MM.1S (cell line): Measurements from ENCODE around the gene TMEM167B.

Experiments used
- DNase-seq: peaks from one replicate; pipeline ENCODE4 v3.0.0-alpha.2; 2015
- H2AFZ ChIP-seq: fragments of 300-600 bp; sonication (generic); 2 replicates; pipeline ENCODE4 v1.6.0; 2016; ENCODE audit warnings: antibody characterized with exemption, low read length
- H3F3A ChIP-seq: fragments of 300-600 bp; sonication (generic); 2 replicates; pipeline ENCODE4 v1.6.1; 2016; ENCODE audit warnings: mild to moderate bottlenecking, antibody characterized with exemption, low read length, moderate library complexity, mixed read lengths; ENCODE audit not compliant: insufficient read depth
- H3K27ac ChIP-seq: fragments of 300-600 bp; sonication (generic); 2 replicates; pipeline ENCODE4 v1.5.1; 2016; ENCODE audit warnings: mild to moderate bottlenecking, low read length
- H3K27me3 ChIP-seq: fragments of 300-600 bp; sonication (generic); replicated peaks from 2 replicates; pipeline ENCODE4 v1.6.0; 2016; ENCODE audit warnings: low read length; ENCODE audit not compliant: insufficient read depth
- H3K36me3 ChIP-seq: fragments of 300-600 bp; sonication (generic); replicated peaks from 2 replicates; pipeline ENCODE4 v1.6.1; 2016; ENCODE audit warnings: mild to moderate bottlenecking, low read length, mixed read lengths; ENCODE audit not compliant: insufficient read depth
- H3K4me1 ChIP-seq: fragments of 300-600 bp; sonication (generic); 2 replicates; pipeline ENCODE4 v1.6.1; 2016; ENCODE audit warnings: low read length, mixed read lengths
- H3K4me2 ChIP-seq: fragments of 300-600 bp; sonication (generic); 2 replicates; pipeline ENCODE4 v1.6.0; 2016; ENCODE audit warnings: low read depth, low read length
- H3K4me3 ChIP-seq: fragments of 300-600 bp; sonication (generic); 2 replicates; pipeline ENCODE4 v1.5.1; 2016; ENCODE audit warnings: low read length, mixed read lengths
- H3K79me2 ChIP-seq: fragments of 300-600 bp; sonication (generic); 2 replicates; pipeline ENCODE4 v1.6.1; 2016; ENCODE audit warnings: mixed run types, low read length, mixed read lengths
- H3K9ac ChIP-seq: fragments of 300-600 bp; sonication (generic); 2 replicates; pipeline ENCODE4 v1.6.1; 2016; ENCODE audit warnings: low read length, mixed read lengths
- H3K9me2 ChIP-seq: fragments of 300-600 bp; sonication (generic); replicated peaks from 2 replicates; pipeline ENCODE4 v1.6.1; 2016; ENCODE audit warnings: mild to moderate bottlenecking, low read length, mixed read lengths; ENCODE audit not compliant: insufficient read depth
- H3K9me3 ChIP-seq: fragments of 300-600 bp; sonication (generic); replicated peaks from 2 replicates; pipeline ENCODE4 v1.6.1; 2016; ENCODE audit warnings: mild to moderate bottlenecking, low read length, mixed read lengths; ENCODE audit not compliant: insufficient read depth
- H4K20me1 ChIP-seq: fragments of 300-600 bp; sonication (generic); 2 replicates; pipeline ENCODE4 v1.6.1; 2016; ENCODE audit warnings: mild to moderate bottlenecking, low read length, moderate library complexity, mixed read lengths; ENCODE audit not compliant: insufficient read depth
- EZH2 ChIP-seq: fragments of 300-600 bp; sonication (generic); optimal IDR thresholded peaks from 2 replicates; pipeline ENCODE3; 2017; ENCODE audit warnings: low read depth, mild to moderate bottlenecking, antibody characterized with exemption, low read length, mixed read lengths
- EZH2phosphoT487 ChIP-seq: fragments of 300-600 bp; sonication (generic); IDR thresholded peaks from 2 replicates; pipeline ENCODE4 v1.6.1; 2018; ENCODE audit warnings: antibody characterized with exemption, low read length
- TF ChIP-seq, protein P1 (sequence below): fragments of 300-600 bp; sonication (generic); IDR thresholded peaks from 2 replicates; pipeline ENCODE4 v1.5.1; 2016; ENCODE audit warnings: antibody characterized with exemption, low read length, mixed read lengths

Gene TMEM167B

DNA sequence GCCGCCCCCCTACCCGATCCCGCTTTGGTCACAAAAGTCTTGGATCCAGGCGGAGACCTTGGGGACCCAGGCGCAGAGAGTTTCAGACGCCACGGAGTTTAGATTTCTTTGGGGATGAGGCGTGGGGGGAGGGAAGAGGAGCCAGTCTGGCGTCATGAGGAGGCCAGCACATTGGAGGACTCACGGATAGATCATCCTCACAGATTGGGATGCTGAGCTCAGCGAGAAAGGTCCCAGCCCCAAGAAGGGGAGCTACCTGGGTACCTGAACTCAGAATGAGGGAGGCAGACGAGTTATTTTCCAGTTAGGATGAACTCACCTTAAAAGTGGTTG is 23.7 kb downstream of the TMEM167B start:
- no peaks in the 10 kb centered on the region for H3K9me2 ChIP-seq
- peak overlapping the region; percentile 32; the same call in 1 of the 2 replicates for H3K4me2 ChIP-seq
- no peaks in the 10 kb centered on the region for H3F3A ChIP-seq
- no peaks in the 10 kb centered on the region; the same call in 1 of the 2 replicates for H3K27me3 ChIP-seq
- no peaks in the 10 kb centered on the region for H3K79me2 ChIP-seq
- H3K27ac ChIP-seq: no peak overlapping the region
- no peaks in the 10 kb centered on the region for H4K20me1 ChIP-seq
- H3K4me3 ChIP-seq: no peak overlapping the region
- no peaks in the 10 kb centered on the region for H3K9me3 ChIP-seq
- H2AFZ ChIP-seq: no peak overlapping the region
- H3K9ac ChIP-seq: no peak overlapping the region
- H3K4me1 ChIP-seq: no peaks in the 10 kb centered on the region
- TF ChIP-seq EZH2phosphoT487 (no peak), EZH2 (no peak)
- TF ChIP-seq, protein P1, sequence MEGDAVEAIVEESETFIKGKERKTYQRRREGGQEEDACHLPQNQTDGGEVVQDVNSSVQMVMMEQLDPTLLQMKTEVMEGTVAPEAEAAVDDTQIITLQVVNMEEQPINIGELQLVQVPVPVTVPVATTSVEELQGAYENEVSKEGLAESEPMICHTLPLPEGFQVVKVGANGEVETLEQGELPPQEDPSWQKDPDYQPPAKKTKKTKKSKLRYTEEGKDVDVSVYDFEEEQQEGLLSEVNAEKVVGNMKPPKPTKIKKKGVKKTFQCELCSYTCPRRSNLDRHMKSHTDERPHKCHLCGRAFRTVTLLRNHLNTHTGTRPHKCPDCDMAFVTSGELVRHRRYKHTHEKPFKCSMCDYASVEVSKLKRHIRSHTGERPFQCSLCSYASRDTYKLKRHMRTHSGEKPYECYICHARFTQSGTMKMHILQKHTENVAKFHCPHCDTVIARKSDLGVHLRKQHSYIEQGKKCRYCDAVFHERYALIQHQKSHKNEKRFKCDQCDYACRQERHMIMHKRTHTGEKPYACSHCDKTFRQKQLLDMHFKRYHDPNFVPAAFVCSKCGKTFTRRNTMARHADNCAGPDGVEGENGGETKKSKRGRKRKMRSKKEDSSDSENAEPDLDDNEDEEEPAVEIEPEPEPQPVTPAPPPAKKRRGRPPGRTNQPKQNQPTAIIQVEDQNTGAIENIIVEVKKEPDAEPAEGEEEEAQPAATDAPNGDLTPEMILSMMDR: no peak
- DNase-seq: no peak
- no peaks in the 10 kb centered on the region for H3K36me3 ChIP-seq

DNA sequence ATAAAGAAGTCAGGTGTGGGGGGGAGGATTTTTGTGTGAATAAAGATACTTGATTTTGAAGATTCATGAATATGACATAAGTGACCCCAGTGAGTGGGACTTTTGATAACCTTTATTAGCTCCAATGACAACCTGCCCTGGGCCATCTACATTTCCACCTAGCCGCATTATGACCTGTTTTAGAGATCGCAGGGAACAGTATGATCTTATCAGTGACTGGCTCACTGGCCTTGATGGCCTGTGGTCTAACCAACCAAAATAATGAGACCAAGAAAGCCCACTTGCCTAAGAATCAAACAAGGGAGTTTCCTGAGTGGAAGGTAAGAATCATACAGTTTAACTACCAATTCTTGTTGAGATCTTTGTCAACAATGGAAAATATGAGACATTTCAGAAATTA is 25.1 kb downstream of the TMEM167B start:
- H3F3A ChIP-seq: no peaks in the 10 kb centered on the region
- no peak overlapping the region for H3K4me2 ChIP-seq
- no peaks in the 10 kb centered on the region; the same call in 1 of the 2 replicates for H3K27me3 ChIP-seq
- no peaks in the 10 kb centered on the region for H4K20me1 ChIP-seq
- no peak for DNase-seq
- H3K9me2 ChIP-seq: no peaks in the 10 kb centered on the region
- no peak overlapping the region for H3K9ac ChIP-seq
- no peak overlapping the region for H3K27ac ChIP-seq
- no peaks in the 10 kb centered on the region for H3K36me3 ChIP-seq
- H3K4me1 ChIP-seq: no peaks in the 10 kb centered on the region
- H3K79me2 ChIP-seq: no peaks in the 10 kb centered on the region
- TF ChIP-seq EZH2 (no peak), EZH2phosphoT487 (no peak)
- TF ChIP-seq, protein P1: no peak
- H3K9me3 ChIP-seq: no peaks in the 10 kb centered on the region
- no peak overlapping the region for H2AFZ ChIP-seq
- H3K4me3 ChIP-seq: no peak overlapping the region

DNA sequence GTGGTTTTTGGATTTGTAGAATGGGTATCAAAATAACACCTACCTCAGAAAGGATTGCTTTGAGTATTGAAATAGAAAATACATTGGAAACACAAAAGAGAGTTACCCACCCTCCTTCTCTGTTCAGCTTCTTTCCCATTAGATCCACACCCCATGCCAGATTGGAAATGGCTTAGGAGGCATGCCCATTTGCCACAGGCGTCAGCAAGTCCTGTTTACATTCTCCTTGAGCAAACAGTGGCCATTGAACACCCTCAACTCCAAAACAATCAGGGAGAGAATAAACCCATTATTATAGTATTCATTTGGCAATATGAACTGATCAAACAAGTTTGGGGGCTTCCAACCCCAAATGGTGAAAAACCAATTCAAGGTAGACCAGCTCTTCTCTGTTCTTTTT is 25.7 kb downstream of the TMEM167B start:
- no peaks in the 10 kb centered on the region for H3K36me3 ChIP-seq
- H3F3A ChIP-seq: no peaks in the 10 kb centered on the region
- H3K27me3 ChIP-seq: no peaks in the 10 kb centered on the region; the same call in 1 of the 2 replicates
- H3K79me2 ChIP-seq: no peaks in the 10 kb centered on the region
- H4K20me1 ChIP-seq: no peaks in the 10 kb centered on the region
- H3K9ac ChIP-seq: no peak overlapping the region
- no peak overlapping the region for H3K4me3 ChIP-seq
- H3K9me2 ChIP-seq: no peaks in the 10 kb centered on the region
- H2AFZ ChIP-seq: no peak overlapping the region
- no peaks in the 10 kb centered on the region for H3K4me1 ChIP-seq
- TF ChIP-seq EZH2 (no peak), EZH2phosphoT487 (no peak)
- TF ChIP-seq, protein P1: no peak
- H3K27ac ChIP-seq: no peak overlapping the region
- no peaks in the 10 kb centered on the region for H3K9me3 ChIP-seq
- DNase-seq: no peak
- H3K4me2 ChIP-seq: no peak overlapping the region

DNA sequence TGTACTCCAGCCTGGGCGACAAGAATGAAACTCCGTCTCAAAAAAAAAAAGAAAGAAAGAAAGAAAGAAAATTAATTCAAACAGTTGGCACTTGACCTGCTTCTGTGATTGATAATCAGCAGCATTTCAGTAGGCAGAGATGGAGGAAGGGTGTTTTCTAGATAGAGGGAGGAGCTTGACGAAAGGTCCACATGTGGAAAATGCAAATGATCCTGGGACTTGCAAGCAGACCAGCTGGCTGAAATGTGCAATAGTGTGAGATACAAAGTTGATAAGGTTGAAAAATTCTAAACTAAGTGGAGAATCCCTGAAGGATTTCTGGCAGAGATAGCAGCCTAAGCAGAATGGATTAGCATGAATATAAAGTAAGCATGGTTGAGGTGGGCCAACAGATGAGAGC is 27.5 kb downstream of the TMEM167B start:
- no peaks in the 10 kb centered on the region for H3K79me2 ChIP-seq
- H3K9ac ChIP-seq: no peak overlapping the region
- no peaks in the 10 kb centered on the region for H3K36me3 ChIP-seq
- no peak overlapping the region for H3K27ac ChIP-seq
- no peaks in the 10 kb centered on the region for H3K9me2 ChIP-seq
- no peaks in the 10 kb centered on the region for H4K20me1 ChIP-seq
- no peaks in the 10 kb centered on the region for H3K9me3 ChIP-seq
- no peak for DNase-seq
- no peak overlapping the region for H2AFZ ChIP-seq
- no peak overlapping the region for H3K4me2 ChIP-seq
- H3K4me3 ChIP-seq: no peak overlapping the region
- no peaks in the 10 kb centered on the region for H3K4me1 ChIP-seq
- H3F3A ChIP-seq: no peaks in the 10 kb centered on the region
- H3K27me3 ChIP-seq: no peaks in the 10 kb centered on the region; the same call in 1 of the 2 replicates
- TF ChIP-seq, protein P1: no peak
- no peak for TF ChIP-seq EZH2phosphoT487
- TF ChIP-seq EZH2: no peak
